ENCODE measurements around the gene PRKCE.

GRCh38 chr2:45772038-45772437 lies 120.6 kb downstream of the PRKCE start:
- no peak for TF ChIP-seq TAF1 (conservative IDR thresholded peaks at IDR 0.05)
- no peak for TF ChIP-seq FOXA1 (IDR thresholded peaks at IDR 0.05)

Measured in liver (tissue), 2 donors.